ENCODE results near the gene RABEP2.

DNA sequence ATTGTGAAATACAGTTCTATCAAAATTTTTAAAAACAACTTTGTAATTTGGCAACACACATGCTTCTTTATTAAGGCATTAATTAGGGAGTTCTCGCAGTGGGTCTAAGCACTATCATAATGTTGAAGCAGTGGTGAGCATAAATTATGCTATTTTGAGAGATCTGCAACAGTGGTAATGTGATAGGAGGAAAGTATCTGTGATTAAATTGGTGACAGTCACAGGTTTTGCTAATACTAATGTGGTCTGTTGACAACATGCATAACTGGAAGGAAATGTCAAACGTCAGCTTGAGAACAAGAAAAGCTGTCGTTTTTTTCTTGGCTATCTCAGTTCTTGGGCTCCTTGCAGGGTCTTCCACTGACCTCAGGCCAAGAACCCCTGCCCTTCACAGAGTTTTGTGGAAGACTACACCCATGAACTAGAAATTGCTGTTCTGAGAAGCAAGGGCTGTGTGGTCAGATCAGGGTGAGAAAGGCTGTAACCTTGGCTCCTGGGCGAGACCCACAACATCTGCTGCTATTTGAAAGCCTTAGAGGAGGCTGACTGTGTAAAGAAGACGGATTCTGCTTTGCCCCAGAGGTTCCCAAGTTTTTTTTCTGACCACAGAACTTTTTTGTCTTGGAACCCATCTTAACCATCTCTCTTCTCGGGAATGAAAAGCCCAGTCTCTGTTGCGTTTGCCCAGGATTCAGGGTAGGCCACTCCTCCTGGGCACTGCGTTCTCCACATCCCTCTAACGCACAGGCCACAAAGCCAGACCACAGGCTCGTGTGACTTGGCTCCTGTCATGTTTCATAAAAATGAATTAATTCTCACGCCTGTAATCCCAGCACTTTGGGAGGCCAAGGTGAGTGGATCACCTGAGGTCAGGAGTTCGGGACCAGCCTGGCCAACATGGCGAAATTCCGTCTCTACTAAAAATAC is 32.8 kb downstream of the RABEP2 start:
- TF ChIP-seq POLR2A (IDR thresholded peaks at IDR 0.05; ENCODE audit: low read length) (no peak), GATA1 (IDR thresholded peaks at IDR 0.05; ENCODE audit: low read depth, low read length) (no peak)

All from erythroblast (primary cell).